Measurements from ENCODE around the gene GOLGB1.

GRCh38 chr3:121663171-121663847, 86.2 kb downstream of the GOLGB1 start:
- TF ChIP-seq, protein P1, sequence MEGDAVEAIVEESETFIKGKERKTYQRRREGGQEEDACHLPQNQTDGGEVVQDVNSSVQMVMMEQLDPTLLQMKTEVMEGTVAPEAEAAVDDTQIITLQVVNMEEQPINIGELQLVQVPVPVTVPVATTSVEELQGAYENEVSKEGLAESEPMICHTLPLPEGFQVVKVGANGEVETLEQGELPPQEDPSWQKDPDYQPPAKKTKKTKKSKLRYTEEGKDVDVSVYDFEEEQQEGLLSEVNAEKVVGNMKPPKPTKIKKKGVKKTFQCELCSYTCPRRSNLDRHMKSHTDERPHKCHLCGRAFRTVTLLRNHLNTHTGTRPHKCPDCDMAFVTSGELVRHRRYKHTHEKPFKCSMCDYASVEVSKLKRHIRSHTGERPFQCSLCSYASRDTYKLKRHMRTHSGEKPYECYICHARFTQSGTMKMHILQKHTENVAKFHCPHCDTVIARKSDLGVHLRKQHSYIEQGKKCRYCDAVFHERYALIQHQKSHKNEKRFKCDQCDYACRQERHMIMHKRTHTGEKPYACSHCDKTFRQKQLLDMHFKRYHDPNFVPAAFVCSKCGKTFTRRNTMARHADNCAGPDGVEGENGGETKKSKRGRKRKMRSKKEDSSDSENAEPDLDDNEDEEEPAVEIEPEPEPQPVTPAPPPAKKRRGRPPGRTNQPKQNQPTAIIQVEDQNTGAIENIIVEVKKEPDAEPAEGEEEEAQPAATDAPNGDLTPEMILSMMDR (conservative IDR thresholded peaks at IDR 0.05 in 1 of 2, IDR thresholded peaks at IDR 0.05 in 1 of 2; ENCODE audit: extremely low read depth in 1 of 2, insufficient read depth in 1 of 2, low read depth in 1 of 2, low read length in 2 of 2), result no peak
- TF ChIP-seq EZH2 (IDR thresholded peaks at IDR 0.05; ENCODE audit: borderline replicate concordance, low read length), result no peak
